NCI-H1694 (cell line): ENCODE measurements around the gene PLEK2.
A peak's percentile ranks its signal among the peaks of the same experiment; 100 is the strongest.
"Not testable (repeated sequence)": the region's sequence is repeated elsewhere in the genome, so short reads cannot be mapped to it uniquely, and the experiment has no call there.

ENCODE experiments used
- DNase-seq: peaks from one replicate; lab custom pipeline; 2025; lab: John Stamatoyannopoulos, UW

Gene PLEK2, protein sequence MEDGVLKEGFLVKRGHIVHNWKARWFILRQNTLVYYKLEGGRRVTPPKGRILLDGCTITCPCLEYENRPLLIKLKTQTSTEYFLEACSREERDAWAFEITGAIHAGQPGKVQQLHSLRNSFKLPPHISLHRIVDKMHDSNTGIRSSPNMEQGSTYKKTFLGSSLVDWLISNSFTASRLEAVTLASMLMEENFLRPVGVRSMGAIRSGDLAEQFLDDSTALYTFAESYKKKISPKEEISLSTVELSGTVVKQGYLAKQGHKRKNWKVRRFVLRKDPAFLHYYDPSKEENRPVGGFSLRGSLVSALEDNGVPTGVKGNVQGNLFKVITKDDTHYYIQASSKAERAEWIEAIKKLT

DNA sequence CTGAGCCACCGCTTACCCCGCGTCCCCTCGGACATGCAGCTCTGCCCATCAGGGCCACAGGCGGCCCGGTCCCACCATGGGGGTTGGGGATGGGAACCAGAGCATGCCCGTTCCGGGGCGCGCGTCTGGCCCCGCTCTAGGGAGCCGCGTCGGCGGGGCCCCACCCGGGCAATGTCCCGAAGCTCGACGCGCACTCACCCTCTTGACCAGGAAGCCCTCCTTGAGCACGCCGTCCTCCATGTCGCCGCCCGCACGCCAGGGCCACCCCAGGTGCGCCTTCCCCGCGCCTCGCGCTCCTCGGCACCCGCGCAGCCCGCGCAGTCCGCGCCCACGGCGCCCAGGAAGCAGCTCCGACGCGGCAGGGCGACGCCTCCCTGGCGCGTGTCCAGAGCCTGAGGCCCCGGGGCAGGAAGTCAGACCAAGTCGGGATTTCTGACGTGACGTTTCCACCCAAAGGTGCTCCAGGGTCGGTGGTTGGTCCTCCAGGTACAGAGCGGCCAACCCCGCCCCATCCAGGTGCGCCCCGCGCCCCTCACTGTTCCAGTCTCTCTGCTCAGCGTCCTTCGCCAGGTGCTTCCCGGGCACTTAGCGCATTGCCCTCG is at the start of gene PLEK2:
PLEK2 (minus strand) TSS at position 346 of the 602 bp plus-strand sequence; CDS start at position 240, 106 bp downstream.
- DNase-seq = no peak

DNA sequence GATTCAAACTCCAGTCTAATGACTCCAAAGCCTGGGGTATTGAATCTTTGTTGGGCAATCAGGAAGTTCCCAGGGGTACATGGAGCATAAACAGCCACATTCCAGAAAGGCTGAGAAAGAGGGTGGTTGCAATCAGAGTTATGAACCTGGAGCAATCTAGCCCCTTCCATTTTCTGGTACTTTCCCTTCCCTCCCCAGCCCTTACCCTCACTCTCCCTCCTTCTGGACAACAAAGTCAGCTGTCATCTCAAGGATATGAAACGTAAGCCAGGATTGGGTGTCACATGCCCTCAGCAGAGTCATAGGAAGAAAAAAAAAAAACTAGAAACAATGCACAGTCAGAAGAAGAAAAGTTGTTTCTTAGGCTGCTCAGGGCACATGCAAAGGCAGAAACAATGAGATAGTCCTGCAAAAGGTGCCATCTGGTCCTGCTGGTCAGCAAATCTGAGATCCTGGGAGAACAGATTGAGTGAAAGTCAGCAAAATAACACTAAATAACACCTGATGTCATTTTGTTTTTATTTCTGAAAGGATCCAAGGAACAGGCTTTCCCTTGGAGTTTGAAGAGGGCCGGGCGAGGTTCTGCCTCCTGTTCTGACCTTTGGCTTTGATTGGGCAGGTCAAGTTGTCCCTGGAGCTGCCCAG is 49.5 kb upstream of the PLEK2 start:
- DNase-seq = no peak

DNA sequence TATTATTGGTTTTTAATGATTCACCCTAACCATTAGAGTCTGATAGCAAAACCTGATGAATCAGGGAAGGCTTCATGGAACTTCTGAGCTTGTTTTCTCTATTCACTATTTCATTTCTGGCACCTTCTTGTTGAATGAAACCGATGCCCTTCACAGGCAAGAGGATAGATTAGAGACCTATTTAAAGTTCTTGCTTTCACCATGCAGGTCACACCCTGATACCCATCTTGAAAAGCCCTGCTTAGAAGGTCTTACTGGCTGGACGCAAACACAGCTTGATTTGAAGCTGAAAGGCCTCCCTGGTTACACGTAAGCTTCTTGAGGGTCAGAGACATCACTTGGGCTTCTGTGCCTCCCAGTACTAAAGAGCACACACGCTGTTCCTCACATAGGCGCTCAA is 47.4 kb upstream of the PLEK2 start:
- DNase-seq = no peak

DNA sequence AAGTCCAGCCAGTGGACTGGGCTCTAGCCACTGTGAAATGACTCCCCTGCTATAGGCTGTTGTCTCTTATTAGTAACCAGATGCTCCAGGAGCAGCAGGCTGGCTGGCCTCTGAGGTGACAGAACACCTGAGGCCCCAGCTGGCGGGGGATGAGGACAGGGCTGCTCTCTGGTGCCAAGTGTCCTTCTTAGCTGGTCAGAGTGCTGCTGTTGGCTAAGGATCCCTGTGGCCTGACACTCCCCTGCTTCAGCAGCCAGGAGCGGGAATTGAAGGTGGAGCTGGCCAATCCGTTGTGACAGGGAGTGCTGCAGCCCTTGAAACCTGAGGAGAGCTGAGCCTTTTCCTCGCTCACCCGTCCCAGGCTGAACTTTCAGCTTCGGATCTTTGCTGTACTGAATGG is 45.8 kb upstream of the PLEK2 start:
- no peak for DNase-seq

DNA sequence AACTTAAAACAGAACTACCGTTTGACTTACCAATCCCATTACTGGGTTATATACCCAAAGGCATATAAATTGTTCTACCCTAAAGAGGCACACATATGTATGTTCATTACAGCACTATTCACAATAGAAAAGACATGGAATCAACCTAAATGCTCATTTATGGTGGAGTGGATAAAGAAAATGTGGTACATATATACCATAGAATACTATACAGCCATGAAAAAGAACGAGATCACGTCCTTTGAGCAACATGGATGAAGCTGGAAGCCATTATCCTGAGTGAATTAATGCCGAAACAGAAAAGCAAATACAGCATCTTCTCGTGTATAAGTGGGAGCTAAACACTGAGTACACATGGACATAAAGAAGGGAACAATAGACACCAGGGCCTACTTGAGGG is 44.8 kb upstream of the PLEK2 start:
- no peak for DNase-seq

DNA sequence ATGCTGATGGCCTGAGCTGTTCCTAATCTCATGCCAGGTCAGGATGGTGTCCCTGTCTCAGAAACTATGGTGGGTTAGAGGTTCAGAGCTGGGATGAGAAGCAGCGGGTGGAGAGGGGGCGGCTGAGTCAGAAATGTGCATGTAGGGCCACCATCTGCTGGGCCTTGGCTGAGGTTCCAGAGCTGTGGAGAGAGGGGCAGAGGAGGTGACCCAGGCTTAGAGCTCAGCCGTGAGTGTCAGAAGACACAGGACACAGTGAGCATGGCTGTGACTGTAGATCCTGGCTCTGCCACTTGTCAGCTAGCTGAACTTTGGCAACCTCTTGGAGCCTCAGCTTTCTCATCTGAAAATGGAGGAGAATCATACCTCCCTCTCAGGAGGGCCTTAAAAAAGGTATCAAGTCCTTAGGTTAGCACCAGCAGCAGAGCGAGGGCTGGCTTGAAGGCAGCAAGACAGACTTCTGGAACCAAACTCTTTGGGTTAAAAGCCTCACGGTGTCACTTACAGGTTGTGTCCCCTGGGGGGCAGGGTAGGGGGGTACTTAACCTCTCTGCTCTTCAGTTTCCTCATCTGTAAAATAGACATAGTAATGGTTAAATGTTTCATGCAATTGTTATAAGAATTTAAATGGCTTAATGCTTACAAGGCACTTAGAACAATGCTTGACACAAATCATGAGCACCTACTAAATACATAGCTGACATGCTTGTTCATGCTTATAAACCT is 41.8 kb upstream of the PLEK2 start:
- no peak for DNase-seq

DNA sequence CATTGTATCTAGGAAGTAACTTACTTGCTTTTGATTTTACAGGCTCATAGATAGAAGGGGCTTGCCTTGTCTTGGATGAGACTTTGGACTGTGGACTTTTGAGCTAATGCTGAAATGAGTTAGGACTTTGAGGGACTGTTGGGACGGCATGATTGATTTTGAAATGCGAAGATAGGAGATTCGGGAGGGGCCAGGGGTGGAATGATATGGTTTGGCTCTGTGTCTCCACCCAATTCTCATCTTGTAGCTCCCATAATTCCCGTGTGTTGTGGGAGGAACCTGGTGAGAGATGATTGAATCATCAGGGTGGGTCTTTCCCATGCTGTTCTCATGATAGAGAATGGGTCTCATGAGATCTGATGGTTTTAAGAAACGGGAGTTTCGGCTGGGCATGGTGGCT is 39.7 kb upstream of the PLEK2 start:
- not testable (repeated sequence) for DNase-seq

DNA sequence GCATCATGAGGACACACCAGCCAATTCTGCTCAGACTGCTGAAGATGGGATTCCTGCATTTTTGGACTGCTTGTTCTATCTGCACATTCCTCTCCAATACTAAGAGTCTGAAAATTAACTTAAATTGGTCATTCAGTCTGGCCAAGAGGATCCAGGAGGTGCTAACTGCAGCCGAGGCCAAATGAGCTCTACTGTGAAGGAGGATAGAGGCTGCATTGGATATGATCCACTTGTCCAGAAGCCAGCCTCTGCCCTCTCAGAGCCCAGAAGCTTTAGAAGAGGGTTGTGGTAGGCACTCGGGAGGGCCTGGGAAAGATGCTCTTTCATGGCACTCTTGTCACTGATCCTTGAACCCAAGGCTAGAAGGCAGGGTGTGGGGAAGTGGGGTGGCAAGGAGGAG is 37.1 kb upstream of the PLEK2 start:
- no peak for DNase-seq

DNA sequence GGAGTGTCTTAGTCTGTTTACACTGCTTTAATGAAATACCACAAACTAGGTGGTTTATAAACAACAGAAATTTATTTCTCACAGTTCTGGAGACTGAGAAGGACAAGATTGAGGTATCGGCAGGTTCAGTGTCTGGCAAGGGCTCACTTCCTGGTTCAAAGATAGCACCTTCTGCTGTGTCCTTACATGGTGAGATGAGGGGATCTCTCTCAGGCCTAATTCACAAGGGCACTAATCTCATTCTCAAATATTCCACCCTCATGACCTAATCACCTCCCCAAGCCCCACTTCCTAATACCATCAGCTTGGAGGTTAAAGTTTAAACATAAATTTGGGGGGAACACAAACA is 35.0 kb upstream of the PLEK2 start:
- DNase-seq = no peak

DNA sequence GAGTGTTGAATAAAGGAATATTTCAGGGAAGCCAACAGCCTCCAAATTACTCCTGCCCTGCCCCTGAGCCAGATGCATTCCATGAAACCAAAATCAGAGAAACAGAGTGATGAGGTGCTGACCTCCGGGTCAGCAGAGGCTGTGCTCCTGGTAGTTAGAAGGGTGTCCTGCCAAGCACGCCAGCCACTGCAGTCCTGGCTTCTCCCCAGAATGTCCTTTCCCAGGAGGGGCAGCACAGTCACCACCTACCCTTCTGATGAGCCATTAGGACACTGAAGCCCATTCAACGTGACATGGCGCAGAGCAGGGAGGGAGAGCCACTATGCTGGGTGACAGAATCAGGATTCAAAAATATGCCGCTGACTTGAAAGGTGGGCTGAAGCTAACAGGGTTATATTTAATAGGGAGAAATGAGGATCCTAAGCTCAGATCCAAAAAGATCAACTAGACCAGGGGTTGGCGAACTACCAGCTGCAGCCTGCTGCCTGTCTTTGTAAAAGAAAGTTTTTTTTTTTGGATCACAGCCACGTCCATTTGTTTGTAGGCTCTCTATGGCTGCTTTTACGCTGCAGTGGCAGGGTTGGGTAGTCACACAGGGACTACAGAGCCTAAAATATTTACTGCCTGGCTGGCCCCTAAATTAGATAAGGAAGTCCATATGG is 34.5 kb upstream of the PLEK2 start:
- DNase-seq = peak; percentile 78

DNA sequence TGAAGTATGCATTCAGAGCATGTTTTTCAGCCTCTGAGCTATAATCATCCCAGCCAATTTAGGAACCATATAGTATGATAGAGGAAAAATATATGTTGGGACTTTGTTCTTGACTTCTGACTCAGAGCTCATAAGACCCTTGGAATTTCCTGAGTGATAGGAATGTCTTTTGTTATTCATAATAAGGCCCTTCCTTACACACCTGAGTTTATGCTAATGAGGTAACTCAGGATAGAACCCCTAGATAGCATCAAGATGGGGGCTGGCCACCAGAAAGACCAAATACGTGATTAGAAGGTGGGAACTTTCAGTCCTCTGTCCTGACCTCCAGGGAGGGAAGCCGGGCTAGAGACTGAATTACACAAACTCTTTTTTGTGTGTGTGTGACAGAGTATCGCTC is 32.4 kb upstream of the PLEK2 start:
- no peak for DNase-seq

DNA sequence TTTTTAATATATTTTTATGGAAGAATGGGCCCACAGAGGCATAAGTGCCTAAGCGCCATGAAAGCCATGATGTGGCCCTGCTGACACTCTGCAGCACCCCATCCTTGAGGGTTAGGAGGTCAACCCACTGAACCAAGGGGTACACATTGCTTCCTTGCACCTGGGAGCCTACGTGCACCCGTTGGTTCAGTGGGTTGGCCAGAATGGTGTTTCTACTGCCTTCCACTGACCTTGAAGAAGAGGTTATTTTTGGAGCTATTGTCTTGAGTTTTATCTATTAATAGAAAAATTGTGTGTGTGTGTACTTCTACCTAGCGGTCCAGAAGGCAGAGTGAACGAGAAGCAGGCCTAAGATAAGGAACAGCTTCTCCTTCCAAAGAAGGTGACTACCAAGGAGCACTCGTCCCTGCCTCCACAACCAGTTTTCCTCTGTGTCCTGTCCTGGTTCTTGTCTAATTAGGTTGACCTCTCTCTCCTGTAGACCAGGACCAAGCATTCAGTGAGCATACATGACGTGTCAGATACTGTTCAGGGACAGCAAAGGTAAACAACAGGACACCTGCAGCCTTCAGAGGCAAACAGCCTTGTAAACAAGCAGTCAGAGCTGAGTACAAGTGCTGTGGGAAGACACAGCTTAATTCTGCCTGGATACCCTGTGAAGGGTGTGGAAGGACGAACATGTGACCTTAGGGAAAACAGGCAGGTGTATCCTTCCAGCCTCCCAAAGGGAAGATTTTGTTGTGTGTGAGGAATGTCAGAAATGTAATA is 30.4 kb upstream of the PLEK2 start:
- DNase-seq = no peak

DNA sequence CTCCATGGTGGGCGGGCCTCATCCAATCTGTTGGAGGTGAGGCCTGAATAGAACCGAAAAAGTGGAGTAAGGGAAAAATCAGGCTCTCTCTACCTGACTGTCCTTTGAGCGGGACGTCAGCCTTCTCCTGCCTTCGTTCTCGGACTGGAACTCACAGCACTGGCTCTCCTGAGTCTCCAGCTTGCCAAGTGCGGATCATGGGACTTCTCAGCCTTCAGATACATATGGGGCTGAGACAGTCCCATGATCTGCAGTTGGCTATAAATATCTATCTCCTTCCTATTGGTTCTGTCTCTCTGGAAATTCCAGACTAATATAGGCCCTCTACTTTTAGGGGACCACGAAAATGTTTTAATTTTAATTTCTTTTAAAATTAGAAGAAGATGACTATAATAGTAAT is 29.7 kb upstream of the PLEK2 start:
- no peak for DNase-seq

DNA sequence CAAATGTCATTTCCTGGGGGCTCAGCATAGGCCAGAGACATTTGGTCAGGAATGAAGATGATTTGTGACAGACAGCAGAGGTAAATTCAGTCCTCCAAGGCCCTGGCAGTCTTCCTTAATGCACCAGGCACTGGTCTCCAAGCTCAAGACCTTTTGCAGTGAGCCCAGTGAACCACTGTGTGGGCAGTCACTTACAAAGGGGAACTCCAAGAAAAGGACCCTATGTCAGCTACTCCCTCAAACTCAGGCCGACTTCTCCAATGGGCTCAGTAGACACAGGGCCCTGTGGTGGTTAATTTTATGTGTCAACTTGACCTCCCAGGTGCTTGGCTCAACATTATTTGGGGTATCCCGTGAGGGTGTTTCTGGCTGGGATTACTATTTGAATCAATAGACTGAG is 29.3 kb upstream of the PLEK2 start:
- DNase-seq = no peak

DNA sequence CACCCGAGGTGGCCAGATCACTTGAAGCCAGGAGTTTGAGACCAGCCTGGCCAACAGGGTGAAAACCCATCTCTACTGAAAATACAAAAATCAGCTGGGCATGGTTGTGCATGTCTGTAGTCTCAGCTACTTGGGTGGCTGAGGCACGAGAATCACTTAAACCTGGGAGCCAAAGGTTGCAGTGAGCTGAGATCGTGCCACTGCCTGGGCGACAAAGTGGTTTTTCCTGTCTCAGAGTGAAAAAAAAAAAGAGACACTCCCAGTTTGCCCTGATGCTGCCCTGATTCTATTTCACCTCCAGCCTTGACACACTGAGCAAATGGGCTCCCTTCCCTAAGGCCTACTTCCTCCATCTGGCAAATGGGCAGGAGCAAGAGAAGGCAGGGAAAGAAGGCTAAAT is 28.5 kb upstream of the PLEK2 start:
- DNase-seq = no peak

DNA sequence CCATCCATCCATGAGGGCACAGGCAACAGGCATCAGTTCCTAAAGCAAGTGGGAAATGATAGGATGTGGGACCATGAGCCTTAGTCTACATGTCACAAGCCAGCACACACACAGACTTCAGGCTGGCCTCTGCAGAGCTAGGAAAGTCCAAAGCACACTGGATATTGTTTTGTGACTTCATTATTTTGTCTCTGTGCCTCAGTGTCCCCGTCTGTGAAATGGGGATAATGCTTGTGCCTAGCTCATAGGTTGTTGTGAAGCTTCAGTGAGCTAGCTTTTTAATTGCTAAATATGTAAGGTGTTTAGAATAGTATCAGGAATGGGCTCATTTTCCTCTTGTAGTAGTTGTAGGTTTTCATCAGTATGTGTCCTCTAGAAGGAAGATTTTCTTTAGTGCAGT is 27.0 kb upstream of the PLEK2 start:
- DNase-seq = no peak

DNA sequence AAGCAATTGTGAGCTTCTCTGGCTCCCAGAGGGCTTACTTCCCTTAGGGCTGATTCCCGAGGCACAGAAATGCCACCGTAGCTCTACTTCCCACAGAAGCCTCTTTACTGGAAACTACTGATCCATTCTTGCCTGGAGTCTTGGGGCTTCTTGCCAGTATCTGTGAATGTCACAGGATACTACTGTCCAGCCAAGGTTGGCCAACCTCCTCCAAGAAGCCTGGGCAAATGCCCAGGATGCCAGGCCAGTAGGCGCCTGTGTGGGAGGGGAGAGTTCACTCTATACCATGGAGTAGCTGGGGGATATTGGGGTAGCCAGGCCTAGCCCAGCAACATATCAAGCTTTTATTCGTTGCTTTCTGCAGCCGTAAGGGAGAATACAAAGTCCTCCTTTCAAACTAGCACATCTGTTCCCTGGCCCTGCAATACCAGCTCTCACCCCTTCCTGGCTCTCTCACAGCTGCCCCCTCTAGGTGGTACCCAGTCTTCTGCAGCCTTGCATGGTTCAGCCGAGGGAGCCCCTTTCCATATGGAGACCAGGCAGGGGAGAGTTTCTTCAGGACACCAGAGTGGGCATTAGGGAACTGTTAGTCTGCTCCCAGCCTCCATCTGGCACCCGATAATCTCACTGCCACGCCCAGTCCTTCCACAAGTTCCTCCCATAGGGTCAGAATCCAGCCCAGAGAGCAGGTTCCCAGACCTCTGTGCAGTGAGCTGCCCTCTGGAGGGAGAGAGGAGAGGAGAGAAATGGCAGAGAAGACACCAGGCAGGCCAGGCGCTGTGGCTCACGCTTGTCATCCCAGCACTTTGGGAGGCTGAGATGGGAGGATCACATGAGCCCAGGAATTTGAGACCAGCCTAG is 24.3 kb upstream of the PLEK2 start:
- no peak for DNase-seq

DNA sequence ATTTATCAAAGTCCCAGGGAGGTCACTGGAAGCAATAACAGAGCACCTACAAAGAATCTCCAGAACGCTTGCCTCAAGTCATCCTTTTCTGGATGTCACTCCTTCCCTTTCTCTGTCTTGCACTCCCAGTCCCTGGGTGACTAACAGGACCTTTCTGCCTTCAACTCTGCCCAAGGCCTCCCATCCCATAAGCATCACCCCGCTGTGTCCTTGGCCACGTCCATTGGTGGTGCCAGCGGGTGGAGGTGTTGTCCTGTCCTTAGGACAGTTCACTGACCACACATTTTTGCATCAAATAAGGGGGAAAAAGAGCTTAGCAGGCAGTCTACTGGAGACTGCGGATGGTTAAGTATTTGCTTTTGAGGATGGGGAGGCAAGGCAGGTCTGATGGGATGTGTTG is 23.6 kb upstream of the PLEK2 start:
- DNase-seq = no peak

DNA sequence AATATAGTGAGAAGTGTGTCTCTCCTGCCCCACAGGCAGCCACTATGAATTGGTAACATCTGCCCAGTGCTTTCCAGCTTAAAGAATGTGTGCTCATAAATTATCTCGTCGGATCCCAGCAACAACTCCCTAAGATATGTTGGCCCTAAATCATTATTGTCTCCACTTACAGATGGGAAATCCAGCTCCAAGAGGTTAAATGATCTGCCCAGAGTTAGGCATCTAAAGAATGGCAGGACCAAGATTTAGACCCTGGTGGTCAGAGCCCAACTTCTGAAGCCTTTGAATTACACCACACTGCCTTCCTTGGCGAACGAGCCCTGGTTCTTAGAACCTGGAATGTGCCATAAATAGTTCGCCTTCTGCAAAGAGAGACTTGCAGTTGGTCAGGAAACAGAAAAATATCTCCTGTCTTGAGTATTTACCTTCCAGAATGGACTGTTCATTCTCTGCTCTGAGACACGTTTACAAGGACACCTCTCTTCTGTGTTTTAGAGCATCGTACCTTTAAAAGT is 20.1 kb upstream of the PLEK2 start:
- DNase-seq = no peak

DNA sequence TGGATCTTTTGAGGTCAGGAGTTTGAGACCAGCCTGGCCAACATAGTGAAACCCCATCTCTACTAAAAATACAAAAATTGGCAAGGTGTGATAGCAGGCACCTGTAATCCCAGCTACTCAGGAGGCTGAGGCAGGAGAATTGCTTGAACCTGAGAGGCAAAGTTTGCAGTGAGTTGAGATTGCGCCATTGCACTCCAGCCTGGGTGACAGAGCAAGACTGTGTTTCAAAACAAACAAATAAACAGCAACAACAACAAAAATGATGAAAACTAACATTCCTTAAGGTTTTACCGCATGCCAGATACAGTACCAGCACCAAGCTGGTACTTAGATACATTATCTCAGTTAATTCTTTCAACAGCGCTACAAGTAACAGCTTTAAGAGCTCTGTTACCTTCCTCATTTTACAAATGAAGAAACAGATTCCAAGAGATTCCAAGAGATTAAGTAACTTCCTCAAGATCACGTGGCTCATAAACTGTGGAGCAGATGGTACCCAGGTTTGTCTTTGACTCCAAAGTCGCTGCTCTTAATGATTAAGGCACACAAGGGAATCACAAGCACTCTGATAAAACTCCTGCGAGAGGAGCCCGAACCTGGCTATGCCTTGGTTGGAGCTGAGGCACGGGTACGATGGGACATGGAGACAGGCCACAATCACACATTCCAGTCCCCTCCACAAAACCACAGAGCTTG is 17.7 kb upstream of the PLEK2 start:
- no peak for DNase-seq
